ENCODE measurements around the gene ZNF76.

Gene ZNF76

DNA sequence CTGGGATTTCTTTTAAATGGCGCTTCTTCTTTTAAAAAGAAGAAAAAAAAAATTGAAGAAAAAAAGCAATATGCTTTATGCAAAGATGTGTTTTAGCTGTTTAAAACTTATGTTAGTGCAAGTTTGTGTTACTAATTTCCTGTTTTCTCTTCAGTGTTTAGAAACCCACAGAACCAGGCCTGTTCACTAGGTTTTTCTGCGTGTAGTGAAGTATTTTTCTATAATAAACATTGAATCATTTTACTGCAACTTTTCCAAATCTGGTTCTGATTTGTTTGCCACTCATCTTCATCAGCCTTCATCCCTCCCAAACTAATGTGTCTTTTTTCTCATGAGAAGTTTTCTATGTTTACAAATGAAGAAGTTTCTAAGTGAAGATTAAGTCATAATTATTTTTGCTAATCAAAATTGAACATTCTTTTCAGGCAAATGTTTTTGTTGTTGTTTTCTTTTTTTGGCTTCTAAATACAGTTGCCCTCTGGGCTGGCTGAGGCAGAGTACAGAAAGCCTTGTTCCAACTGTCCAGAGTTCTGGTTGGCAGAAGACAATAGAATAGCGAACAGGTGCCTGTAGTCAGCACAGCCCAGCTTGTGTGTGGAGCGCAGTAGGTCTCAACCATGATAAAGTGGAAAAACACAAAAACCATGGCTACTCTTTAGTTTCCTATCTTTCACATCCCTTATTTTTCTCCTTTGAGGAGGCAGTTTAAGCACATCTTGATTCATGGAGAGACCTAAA is 14.5 kb downstream of the ZNF76 start:
- DNase-seq = no peak

DNA sequence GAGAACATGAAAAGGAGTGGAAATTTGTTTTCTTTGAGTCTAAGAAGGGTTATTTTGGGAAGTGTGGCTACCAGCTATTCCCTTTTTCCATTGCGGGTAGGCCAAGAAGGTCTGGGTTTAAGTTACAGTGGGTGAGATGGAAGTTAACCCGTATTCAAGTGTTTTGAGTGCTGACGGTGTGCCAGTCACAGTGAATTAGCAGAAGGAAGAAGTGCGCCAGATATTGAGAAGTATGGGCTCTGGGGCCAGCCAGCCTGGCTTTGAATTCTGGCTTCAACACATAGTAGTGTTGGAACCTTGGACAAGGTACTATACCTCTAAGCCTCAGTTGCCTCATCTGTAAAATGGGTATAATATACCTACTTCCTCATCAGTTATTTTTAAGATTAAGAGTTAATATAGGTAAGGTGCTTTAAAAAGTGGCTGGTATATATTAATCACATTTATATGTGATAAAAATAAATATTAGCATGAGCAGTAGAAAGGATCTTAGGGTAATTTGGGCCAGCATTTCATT is 16.3 kb downstream of the ZNF76 start:
- DNase-seq = no peak

DNA sequence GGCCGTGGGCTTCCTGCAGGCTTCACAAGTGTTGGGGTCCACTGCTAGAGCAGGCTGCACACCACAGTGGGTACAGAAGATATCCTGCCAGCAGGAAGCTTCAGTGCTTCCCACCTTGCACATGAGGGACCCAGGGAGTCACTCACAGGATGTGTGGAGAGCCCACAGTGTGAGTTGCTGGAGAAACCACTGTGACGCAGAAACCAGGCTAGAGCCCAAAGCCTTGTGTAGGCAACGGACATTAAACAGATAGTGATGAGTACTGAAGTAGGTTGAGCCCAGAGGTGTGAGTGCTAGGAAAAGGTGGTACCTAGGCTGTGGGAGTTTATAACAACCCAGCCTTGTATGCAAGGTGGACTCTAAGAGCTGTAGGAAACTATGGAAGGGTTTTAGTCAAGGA is 19.2 kb downstream of the ZNF76 start:
- DNase-seq = no peak

DNA sequence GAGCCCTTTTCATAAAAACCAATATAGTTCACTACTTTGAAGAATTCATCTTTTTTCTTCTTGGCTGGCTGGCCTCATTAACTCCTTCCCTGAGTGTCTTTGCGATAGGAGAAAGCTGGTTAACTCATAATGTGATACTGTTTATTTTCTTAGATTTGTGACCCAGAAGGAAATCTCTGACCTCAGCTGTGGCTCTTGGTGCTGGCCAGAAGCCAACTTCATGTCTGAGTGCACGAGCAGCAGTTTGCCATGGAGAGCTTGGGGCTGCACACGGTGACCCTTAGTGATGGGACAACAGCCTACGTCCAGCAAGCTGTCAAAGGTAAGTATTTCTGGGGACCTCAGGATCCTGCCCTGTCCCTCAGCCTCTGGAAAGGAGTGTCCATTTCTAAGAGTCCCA is 21.4 kb downstream of the ZNF76 start:
- DNase-seq = no peak

DNA sequence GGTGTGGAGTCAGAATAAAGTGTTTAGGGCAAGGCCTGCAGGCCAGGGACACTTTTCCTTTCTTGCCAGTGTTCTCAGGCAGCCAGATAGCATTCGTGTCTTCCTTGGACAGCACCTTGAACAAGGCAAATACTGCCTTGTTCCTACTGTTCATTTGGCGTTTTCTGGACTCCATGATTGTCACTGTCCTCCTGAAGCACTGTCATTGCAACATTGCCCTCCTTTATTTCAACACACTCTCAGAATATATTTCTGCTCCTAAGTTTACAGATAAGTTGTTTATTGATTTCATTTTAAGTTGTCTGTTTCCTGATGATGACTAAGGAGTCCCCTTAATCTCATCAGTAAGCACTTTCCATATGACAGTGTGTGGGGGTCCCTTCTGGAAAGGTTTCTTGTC is 22.9 kb downstream of the ZNF76 start:
- DNase-seq = no peak

DNA sequence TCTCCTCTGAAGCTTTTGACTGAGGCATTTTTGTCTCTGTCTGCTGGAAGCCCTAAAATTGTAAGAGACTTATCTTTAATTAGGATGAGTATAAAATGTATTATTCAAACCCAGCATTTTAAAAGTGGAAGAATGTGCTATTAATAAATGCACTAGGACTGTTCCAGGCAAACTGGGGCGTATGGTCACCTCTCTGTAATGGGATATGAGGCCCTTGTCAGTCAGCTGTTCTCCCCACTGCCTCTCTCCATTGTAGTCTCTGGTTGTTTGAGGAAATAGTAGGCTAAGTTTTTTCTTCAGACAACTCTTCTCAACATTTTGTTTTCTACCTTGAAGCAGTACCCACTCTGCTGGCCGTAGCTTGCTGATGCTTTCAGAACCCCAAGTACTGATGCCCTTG is 23.8 kb downstream of the ZNF76 start:
- DNase-seq = no peak

DNA sequence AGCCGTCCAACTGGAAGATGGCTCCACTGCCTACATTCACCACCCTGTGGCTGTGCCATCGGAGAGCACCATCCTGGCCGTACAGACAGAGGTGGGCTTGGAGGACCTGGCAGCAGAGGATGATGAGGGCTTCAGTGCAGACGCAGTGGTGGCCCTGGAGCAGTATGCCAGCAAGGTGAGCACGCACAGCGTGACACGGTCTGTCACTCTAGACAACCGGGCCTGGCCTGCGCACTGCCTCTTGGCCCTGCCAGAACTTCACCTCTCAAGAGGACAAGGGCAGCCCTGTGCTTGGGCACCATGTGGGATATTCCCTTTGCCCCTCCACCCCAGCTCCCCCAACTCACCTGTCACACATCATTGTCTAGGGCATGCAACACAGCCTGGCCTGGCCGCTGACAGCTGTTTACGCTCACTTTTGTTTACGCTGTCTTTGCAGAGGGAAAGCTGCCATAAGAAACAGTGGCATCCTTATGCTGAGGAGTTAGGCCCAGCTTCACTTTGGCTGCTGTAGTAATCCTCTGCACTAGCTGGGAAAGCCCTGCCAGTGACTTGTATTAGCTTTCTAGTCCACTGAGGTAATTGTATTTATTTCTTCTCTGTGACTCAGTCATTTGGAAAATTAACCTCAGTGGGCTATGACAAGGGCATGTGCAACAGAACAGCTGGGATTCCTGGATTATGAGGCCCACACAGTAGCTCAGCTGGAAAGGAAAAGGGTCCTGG is 28.3 kb downstream of the ZNF76 start:
- DNase-seq = no peak

DNA sequence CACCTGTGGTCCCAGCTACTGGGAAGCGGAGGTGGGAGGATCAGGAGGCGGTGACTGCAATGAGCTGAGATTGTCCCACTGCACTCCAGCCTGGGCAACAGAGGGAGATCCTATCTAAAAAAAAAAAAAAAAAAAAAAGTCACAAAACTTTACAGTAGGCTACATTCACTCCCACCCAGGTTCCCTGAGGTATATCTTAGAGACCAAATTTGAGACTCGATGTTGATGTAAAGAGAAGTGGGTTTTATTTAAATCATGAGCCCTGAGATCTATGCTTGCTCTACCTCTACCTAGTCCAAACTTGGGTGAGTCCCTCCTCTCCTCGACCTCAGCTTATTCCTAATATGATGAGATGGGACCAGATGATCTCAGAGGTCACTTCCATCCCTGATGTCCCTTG is 29.3 kb downstream of the ZNF76 start:
- no peak for DNase-seq

DNA sequence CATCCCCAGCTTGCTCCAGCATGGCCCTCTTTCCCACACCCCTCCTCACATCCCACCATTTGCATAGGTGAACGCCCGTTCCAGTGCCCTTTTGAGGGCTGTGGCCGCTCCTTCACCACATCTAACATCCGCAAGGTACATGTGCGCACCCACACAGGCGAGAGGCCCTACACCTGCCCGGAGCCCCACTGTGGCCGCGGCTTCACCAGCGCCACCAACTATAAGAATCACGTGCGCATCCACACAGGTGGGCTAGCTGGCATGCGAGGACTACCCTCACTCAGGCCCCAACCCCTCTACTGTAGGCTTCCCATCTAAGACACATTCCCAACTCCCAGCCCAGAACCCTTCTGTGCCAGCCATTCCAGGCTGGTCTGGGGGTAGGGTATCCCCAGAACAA is 32.0 kb downstream of the ZNF76 start:
- no peak for DNase-seq

DNA sequence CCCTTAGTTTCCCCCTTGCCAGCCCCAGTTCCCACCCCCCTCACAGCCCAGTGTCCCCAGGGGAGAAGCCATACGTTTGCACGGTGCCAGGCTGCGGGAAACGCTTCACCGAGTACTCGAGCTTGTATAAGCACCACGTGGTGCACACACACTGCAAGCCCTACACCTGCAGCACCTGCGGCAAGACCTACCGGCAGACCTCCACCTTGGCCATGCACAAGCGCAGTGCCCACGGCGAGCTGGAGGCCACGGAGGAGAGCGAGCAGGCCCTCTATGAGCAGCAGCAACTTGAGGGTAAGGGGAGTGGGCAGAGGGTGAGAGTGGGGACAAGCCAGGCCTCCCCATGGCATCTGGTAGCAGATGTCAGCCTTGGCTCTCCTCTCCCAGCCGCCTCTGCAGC is 33.0 kb downstream of the ZNF76 start:
- DNase-seq = no peak

DNA sequence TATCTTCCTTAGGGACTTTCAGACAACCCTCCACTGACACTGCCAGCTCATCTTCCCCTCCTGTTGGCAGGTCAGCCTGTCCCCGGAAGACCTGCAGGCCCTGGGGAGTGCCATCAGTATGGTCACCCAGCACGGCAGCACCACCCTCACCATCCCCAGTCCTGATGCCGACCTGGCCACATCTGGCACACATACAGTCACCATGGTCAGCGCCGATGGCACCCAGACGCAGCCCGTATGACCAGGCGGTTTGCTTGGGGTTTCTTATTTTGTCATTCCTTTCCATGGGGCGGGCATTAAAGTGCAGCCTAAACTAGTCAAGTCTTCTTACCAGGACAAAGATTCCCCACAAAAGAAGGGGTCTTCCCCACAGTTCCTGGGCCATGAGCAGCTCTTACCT is 34.1 kb downstream of the ZNF76 start:
- no peak for DNase-seq

DNA sequence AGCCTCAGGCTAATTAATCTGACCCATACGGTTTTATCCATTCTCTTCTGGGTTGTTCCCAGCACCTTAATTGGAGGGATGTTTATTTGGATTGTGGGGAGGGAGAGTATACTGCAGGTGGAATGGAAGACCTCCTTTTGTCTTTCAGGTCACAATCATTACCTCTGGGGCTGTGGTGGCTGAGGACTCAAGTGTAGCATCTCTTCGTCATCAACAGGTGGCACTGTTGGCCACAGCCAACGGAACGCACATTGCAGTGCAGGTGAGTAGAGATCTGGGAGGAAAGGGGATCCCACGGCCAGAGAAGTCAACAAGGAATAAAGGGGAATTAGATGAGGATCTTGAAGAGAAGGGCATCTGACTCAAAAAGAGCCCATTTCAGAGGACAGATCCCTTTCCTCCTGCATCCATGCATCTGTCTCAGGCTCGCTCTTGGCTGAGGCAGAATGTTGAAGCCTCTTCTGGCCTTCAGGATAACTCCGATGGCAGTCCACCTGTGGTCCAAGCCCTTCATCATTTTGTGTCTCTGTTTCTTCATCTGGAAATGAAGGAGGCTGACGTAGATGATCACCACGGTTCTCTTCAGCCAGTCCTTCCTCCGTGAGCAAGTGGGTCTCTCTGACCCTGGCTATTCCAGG is 34.9 kb downstream of the ZNF76 start:
- peak; percentile 45 to 74 for DNase-seq

DNA sequence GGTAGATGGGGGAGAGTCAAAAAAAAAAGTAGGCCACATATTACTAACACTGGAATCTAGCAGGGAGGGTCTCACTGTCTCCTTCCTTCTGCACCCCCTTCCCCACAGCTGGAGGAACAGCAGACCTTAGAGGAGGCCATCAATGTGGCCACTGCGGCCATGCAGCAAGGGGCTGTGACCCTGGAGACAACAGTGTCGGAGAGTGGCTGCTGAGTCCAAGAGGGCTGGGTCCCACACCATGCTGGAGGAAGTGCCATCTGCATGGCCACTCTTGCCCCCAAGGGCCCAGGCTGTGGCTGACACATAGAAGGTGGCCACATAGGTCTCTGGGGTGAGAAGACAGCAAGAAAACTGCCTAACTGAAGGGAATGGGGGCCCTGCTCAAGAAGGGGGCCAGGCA is 35.5 kb downstream of the ZNF76 start:
- no peak for DNase-seq

DNA sequence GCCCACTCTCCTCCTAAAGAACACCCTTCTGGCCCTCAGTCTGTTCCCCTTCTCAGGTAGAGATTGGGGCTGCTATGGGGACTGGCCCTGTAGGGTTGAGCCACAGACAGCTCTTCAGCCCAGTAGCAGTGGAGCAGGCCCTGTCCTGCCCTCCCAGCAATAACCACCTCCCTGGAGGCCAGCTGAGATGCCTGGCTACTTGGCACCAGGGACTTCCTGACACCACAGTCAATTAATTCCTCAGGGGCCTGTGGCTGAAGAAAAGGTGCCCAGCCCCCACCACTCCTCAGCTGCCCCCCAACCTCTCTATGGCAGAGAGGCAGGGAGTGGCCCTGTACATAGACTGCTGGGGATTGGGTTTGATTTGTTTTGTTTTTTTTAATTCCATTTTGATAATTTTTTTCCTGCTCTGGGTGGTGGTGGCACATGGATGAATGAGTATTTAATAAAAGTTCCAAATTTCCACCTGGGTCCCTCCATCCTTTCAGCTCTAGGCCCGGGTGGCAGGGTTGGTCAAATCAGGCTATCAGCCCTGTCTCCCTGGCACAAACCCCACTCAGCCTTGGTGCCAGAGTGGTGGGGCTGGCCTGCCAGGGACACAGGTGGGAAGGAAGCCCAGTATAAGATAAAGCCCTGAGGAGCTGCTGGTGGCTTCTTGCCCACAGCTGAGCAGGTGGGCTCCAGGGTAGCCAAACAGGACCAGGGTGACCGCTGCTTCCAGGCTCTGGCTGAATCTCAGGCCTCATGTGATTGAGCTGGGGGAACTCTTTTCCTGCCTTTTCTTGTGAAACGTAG is 36.2 kb downstream of the ZNF76 start:
- no peak for DNase-seq

DNA sequence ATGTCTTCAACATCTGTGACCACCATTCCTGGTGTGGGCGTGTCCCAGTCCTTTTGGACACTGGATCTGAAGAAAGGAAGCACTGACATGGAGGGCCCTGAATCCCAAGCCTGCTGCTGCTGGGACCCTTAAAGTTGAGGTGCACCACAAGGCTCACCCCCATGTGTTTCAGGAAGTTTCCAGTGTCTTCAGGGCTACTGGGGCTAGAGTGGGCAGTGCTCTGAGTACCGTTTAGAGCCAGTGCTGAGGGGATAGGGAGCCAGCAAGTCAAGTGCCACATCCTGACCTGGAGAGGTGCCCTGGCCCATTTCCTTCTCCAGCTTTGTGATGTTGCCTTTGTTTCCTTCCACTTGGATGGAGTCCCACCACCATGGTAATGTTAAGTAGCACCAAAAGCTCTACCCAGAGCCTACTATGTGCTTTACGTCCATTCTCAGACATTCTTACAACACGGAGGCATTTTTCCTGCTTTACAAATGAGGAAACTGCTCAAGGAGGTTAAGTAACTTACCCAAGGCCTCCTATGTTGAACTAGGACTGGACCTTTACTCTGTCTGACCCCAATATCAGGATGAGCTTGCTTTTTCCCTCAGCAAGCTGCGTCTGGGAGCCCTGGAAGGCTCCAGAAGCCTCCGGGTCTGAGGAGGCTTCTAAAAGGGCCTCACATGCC is 37.5 kb downstream of the ZNF76 start:
- DNase-seq = no peak

DNA sequence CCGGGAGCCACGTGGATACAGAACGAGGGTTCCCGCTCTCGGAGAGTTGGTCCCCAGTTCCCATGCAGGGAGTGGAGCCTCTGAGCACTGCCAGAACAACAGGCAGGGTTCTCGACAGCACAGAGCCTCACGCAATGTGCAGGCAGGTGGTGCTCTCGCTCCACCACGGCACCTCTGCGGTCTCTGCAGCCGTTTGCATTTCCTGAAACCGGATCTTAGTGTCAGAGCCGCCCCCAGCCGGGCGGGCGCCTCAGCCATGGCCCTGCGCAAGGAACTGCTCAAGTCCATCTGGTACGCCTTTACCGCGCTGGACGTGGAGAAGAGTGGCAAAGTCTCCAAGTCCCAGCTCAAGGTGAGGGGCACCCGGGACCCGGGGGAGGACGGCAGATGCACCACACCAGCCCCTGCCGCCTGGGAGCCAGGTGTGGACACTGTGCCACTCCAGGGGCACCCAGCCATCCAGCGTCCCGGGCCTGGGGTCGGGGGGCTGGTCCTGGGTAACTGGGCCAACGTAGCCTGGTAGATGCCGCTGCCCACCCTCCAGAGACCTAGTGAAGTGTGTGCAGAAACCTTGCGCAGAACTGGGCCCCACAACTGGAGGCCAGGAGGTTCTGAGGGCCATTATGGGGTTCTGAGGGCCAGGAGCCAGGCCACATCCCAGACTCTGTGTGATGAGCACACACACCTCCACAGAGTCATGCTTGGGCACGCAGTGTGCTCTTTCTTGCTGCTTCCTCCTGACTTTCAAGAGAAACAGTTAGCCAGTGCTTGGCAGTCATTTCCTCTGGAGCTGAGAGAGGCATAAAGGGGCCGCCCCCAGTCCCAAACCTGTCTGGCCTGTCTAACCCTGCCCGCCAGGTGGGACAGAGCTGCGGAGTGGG is 38.3 kb downstream of the ZNF76 start, which contains the start of gene DEF6:
Gene DEF6, plus strand, starts transcription at position 218 of the 881 bp plus-strand sequence. Its CDS starts 39 bp downstream, at position 257.
- DNase-seq = peak; percentile 89 to 92

DNA sequence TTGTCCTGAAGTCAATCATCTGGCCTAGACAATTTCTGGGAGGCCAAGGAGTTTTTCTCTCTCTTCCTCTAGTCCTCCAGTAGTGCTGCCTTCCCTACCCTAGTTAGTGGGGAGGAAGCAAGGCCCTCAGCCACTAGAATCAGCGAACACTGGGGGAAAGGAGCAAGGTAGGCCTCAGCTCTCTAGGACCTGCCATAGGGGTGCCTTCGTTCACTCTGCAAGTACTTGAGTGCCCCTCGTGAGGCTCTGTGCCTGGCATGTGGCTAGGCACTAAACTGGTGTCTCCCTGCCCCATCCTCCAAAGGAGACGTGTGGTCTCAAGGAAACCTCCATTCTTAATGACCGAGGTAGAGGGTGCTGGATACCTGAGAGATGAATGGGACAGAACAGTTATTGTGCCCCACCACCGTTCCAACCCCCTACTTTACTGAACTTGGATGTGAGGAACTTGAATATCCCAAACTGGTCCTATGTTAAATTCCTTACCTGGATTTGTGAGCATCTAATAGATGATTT is 39.1 kb downstream of the ZNF76 start:
- DNase-seq = no peak

DNA sequence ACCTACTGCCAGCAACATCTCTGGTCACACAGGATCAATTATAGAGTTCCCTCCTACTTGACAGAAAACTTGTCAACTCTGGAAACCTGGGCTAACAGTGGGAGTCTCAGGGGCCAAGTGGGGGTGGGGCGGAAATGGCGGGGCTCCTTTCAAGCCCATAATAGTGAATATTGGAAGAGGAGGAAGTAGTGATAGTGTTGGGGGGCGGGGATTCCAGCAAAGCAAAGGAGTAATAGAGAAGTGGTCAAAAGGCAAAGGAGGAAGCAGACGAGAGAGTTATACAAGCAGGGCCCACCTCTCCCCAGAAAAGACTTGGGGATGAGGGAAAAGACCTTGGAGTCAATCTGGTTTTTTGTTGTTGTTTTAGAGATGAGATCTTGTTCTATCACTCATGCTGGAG is 40.1 kb downstream of the ZNF76 start:
- DNase-seq = peak; percentile 48 to 60

DNA sequence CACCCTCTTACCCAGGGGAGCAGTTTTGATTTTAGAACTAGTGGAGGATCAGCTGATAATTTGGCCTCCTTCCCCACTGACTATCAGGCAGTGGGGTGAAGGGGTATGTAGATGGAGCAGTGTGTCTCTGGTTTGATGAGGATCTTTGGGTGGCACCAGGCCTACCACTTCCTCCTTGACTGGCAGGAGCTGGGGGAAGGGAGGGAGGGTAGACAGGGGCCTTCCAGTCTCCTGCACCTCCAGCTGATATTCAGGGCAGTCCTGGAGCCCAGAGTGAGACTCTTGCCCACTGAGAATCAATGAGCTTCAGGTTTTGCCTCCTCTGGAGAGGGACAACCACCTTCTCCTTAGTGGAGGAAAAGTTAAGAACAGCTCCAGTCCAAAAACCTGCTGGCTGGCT is 41.3 kb downstream of the ZNF76 start:
- peak; percentile 44 to 69 for DNase-seq

DNA sequence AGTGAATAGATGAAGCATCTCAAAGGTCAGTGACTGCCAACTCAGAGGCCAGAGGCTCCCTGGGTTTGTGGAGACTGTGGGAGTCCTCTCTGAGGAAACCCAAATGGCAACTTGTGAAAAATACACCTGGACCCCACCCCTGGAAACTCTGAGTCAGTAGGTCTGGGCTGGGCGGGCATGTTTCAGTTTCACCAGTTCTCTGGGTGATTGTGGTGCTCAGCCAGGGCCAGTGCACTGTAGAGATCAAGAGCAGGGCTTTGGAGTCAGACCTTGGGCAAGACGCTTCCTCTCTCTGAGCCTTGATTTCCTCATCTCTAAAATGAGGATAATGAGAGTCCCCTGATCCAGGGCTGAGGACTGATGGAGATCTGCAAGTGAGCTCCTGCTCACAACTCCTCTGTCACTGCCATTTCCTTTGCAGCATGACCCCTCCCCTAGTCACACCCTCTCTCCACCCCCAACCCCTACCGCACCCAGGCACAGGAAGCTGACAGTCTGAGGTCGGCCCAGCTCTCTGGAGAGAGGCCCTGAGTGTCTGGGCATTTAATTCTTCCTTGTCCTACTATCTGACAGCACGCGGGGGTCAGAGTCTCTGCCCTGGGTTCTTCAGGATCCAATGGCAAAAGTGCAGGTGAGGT is 43.2 kb downstream of the ZNF76 start:
- DNase-seq = peak; percentile 80 to 88

DNA sequence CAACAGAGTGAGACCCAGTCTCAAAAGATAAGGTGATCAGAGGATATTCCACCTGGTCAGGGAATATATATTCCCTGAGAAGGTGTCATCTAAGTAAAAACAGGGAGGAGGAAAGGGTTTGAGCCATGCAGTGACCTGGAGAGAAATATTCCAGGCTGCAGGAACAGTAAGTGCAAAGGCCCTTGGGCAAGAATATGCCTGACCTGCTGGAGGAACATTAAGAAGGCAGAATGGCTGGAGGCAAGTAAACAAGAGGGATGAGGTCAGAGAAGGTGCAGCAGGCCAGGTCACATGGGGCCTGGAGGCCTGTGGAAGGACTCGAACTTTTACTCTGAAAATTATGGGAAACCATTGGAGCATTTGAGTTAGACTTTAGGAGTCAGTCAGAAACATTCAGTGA is 44.8 kb downstream of the ZNF76 start:
- DNase-seq = no peak

All from CD4-positive, alpha-beta T cell treated with Interferon alpha-2 for 1 hour (primary cell).